Measurements from ENCODE around the gene PRX.

GRCh38 chr19:40366697-40367561, 46.2 kb downstream of the PRX start:
- TF ChIP-seq CTCF (conservative IDR thresholded peaks at IDR 0.05) (no peak), EZH2 (IDR thresholded peaks at IDR 0.05; ENCODE audit: low read depth) (no peak)
